GM19240 (cell line): ENCODE measurements around the gene SMIM3.

Experiments used
- DNase-seq: peaks from one replicate; pipeline ENCODE4 v3.0.0; 2011; ENCODE audit warnings: low spot score; ENCODE audit not compliant: insufficient read length

Gene SMIM3

GRCh38 chr5:150765011-150765798 is 13.4 kb upstream of the SMIM3 start:
- DNase-seq, result no peak

GRCh38 chr5:150765799-150766169 is 12.8 kb upstream of the SMIM3 start:
- no peak for DNase-seq

- DNase-seq, result no peak
Observed at GRCh38 chr5:150766251-150766650, 12.3 kb upstream of the SMIM3 start.

GRCh38 chr5:150771034-150771795 is 7.3 kb upstream of the SMIM3 start:
- no peak for DNase-seq

GRCh38 chr5:150774145-150774544 is 4.4 kb upstream of the SMIM3 start:
- DNase-seq, result no peak

- no peak for DNase-seq
Observed at GRCh38 chr5:150777685-150778084, 872 bp upstream of the SMIM3 start.

- DNase-seq, result no peak
Observed at GRCh38 chr5:150778088-150778516, 455 bp upstream of the SMIM3 start.

GRCh38 chr5:150779397-150780186 is 1.0 kb downstream of the SMIM3 start:
- no peak for DNase-seq

- DNase-seq, result no peak
Observed at GRCh38 chr5:150780187-150780692, 1.7 kb downstream of the SMIM3 start.

- no peak for DNase-seq
Observed at GRCh38 chr5:150780816-150781221, 2.3 kb downstream of the SMIM3 start.

GRCh38 chr5:150781706-150782614 is 3.4 kb downstream of the SMIM3 start:
- DNase-seq, result no peak

GRCh38 chr5:150782850-150783249 is 4.3 kb downstream of the SMIM3 start:
- no peak for DNase-seq

- no peak for DNase-seq
Observed at GRCh38 chr5:150783422-150783928, 4.9 kb downstream of the SMIM3 start.

GRCh38 chr5:150785950-150786349 is 7.4 kb downstream of the SMIM3 start:
- no peak for DNase-seq

GRCh38 chr5:150786876-150787275 is 8.3 kb downstream of the SMIM3 start:
- no peak for DNase-seq

GRCh38 chr5:150787656-150788055 is 9.1 kb downstream of the SMIM3 start:
- no peak for DNase-seq

GRCh38 chr5:150788977-150789376 is 10.4 kb downstream of the SMIM3 start:
- no peak for DNase-seq

GRCh38 chr5:150789450-150789849 is 10.9 kb downstream of the SMIM3 start:
- no peak for DNase-seq

GRCh38 chr5:150789943-150790611 is 11.5 kb downstream of the SMIM3 start:
- peak; percentile 28 for DNase-seq

- no peak for DNase-seq
Observed at GRCh38 chr5:150791536-150791935, 13.0 kb downstream of the SMIM3 start.
